CD4-positive, alpha-beta T cell treated with Interleukin-21 for 1 hour (primary cell): ENCODE data around the gene PIK3R6.

ENCODE experiments used
- DNase-seq: peaks from one replicate; pipeline ENCODE4 v3.0.0-alpha.2; 2020

Gene PIK3R6, protein sequence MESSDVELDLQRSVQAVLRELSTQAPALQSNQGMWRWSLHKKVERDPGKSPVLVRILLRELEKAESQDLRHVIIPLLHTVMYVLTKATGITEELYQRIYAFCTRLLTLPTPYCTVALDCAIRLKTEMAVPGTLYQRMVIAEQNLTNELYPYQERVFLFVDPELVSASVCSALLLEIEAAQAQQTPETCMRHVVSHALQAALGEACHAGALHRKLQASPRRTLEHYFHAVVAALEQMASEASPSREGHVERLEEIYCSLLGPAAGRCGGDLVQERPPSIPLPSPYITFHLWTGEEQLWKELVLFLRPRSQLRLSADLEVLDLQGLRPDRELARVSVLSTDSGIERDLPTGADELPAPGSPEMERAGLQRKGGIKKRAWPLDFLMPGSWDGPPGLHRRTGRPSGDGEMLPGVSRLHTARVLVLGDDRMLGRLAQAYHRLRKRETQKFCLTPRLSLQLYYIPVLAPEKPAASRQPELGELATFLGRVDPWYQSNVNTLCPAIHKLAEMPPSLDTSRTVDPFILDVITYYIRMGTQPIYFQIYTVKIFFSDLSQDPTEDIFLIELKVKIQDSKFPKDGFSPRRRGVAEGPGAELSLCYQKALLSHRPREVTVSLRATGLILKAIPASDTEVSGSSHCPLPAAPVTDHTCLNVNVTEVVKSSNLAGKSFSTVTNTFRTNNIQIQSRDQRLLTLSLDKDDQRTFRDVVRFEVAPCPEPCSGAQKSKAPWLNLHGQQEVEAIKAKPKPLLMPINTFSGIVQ

DNA sequence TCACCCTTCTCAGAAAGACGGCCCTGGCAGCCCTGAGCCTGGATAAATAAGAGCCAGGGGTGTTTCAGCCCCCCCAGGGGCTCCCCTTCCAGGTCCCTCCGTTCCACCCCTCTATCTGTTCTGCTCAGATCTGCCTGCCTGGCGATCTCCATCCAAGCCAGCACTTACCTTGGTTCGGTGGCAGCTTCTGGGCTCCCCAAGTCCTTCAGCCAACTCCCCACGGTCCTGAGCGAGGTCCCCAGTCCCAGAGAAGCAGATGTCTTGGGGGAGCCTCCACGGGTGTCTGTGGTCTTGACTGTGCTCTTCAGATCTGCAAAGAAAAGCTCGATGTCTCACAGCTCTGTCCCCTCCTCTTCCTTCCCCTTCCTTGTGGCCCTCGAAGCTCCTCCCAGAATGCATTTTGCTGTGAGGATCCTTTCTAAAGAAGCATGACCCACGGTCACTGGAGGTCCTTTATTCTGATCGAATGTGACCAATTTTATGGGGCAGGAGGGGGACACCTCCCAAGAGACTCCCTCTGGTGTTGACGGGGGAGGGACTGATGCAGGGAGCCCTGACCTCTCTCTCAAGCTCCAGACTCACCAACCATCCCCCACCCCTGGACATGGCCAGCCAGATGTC is at the start of gene PIK3R6:
Gene PIK3R6, minus strand, starts transcription at position 314 of the 621 bp plus-strand sequence. CDS start 17,880 bp downstream, outside the sequence.
- peak; percentile 24 for DNase-seq

DNA sequence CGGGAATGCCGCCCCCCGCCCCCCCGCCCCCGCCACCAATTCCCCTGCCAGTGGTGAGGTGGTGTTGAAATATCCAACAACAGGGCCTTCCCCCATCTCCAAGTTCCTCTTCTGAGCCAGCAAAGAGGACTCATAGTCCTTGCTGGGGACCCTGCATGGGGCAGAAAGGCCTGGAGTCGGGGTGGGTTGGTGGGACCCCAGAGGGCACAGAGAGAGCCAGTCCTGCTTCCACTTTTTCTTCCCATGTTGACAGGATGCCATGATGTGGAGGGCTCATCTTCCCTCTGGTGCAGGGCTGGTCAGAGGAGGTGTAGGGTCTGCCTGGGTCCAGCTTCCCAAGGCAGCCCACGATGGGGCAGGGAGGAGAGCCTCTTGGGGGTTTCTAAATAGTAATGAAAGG is 49.0 kb upstream of the PIK3R6 start:
- no peak for DNase-seq

DNA sequence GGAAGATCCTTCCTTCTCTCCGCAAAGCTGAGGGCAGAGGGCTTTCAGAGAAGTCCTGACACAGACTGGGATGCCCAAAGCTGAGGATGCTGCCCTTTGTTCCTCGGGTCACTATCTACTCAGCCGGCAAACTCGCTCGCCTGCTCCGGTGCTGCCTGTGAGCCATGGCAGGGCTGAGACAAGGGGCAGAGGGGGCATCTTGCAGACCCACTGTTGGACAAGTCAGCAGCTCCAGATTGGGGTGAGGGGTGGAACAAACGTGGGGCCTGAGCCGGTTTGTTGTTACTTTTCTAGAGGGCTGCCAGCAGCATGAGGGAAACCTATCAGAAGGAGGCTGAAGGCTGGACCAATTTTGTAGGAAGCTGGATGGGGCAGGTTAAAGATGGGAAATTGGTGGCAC is 47.1 kb upstream of the PIK3R6 start:
- DNase-seq, result no peak

DNA sequence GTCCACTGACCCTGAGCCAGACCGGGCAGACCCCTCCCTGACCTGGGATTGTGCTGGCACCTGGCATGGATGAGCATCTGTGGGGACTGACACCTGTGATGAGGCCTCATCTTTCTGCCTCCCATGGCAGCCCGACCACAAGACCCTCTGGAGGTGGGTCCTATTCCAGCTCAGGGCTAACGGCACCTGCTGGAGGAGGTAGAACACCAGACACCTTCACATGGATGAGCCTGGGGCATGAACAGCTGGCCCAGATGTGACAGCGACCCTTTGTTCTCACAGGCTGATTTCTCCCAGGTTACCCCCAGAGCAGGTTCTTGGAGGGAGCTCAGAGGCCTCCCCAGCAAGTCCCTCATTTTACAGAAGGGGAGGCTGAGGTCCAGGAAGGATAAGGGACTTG is 46.4 kb upstream of the PIK3R6 start:
- no peak for DNase-seq

DNA sequence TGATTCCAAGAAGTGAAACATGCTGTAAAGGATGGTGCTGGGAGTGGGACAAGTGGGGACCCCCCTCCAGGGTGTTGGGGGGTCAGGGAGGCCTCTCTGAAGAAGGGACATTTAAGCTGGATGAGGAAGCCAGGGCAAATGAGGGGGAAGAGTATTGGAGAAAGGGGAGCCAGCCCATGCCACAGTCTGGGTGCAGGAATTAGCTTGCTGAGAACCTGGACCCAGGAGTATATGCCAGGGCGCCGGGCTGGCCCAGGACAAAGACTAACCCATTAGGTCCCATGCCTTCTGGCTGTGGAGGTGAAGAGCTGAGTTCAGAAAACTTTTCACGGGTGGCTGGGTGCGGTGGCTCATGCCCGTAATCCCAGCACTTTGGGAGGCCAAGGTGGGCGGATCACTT is 45.6 kb upstream of the PIK3R6 start:
- no peak for DNase-seq

DNA sequence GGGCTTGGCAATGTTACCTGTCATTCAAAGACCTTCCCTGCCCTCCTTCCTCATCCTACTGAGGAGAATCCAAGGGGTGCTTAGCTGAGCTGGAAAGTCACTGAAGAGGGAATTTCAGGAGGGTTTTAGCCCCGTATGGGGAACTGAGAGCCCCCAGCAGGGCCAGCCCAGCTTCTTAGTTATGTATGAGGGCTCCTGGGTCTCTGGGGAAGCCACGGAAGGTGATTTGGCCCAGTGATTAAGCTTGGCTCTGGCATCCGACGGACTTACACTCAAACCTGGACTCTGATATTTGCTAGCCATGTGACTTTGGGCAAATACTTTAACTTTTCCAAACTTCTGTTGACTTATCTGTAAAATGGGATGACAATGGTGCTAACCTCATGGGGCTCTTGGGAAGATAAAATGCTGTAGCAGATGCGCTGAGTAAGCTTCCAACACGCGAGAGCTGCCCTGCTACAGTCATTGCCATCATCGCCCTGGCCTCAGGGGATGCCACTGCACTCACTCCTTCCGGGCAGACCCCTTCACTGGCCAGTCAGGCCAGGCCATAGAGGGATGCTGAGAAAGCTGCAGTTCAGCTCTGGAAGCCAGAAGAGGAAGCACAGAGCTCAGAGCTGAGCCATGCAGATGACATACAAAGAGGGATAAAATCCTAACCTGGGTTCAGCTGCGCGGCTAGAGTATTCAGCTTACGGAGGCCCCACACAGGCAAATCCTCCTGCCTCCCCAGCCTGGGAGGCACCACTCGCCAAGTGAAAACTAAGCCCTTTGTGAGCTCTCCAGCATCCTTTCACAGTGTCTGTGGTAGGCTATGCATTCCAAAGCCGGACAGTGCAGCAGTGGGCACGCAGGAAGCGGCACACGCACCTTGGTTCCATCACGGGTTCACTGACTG is 44.9 kb upstream of the PIK3R6 start:
- DNase-seq, result no peak

DNA sequence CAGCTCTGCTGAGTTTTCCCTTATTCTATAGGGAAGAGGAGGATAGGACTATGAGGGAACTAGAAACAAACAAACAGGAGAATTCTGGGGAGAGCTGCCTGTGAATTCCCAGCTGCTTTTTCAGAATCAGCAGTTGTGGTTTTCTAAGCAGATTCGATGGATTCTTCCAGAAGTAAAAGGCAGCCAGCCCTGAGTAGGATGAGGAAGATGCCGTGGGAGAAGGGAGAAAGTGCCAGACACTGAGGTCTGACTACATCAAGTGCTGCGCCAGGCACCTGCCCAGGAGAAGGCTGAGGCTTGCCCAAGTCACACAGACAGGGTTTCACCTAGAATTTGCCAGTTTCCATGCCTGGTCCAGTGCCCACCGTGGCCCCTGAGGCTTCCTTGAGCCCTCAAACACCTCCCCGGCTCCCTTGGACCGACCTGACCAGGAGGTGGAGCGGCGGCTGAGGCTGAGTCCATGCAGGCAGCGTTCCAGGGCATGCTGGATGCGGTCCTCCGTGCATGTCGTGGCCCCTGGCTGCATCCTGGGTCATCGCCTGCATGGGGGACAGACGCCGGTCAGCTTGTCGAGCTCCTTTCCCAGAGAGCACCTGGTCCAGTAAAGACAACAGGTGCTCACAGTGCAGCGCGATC is 43.6 kb upstream of the PIK3R6 start:
- DNase-seq, result no peak

DNA sequence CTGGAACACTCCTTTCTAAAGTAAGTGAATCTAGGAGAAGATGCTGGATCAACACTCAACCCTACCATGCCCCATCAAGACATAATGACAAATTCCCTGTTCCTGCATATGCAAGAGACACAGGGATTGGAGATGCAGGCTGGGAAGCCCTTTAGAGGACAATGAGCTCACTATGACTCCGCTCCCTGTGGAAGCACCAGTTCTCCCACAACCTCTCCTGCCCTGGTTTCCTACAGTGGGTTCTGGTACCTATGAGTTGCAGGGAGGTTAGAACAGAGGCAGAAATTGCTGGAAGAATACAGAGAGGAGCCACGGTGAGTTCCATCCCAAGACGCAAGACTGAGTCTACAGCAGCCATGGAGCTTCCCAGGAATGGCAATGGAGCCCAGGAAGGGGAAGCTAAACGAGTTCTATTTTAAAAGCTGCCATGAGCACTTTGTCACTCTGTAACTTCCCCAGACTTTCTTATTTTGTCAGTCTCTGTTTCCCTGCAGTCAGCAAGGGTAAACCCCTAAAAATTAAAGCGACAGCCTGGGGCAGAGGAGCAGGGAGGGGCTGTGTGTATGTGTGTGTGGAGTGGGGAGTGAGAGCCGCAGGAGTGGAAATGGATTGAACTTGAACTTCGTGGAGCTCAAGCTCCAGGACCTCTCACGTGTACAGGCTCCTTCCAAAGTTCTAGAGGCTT is 42.3 kb upstream of the PIK3R6 start:
- DNase-seq, result no peak

DNA sequence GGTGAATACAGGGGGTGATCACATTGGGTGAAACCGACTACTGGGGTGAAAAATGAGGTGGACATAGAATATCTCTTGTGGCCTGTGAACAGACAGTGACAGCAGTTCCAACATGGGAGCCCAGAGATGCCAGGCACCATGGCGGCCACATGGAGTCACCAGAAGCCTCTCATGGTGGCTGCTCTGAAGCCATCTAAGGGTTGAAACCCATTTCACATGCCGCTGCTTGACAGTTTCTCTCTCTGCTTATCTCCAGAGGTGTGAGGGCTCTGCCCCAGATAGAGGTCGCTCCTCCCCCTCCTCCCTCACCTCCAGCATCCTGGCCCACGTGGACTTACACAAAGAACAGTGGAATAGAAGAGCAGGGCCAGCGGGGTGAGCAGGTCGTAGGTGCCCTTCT is 37.9 kb upstream of the PIK3R6 start:
- DNase-seq, result peak; percentile 23

DNA sequence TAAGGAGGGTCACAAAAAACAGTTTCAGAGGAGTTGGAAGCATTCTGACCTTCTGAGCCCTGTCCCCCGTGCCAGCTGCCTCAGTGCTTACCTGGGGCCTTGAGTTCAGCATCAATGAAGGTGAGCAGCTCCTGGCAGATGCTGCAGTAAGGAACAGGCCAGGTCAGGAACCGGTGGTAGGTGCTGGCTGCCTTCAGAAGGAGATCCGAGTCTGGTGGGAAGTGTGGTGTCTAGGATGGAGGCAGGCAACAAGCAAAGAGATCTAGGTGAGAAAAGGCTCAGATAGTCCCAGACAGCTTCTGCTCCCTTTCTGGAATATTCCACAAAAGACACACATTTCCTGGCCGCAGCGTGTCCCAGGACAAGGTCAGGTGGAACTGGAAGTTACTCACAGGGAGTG is 37.2 kb upstream of the PIK3R6 start:
- DNase-seq, result no peak

DNA sequence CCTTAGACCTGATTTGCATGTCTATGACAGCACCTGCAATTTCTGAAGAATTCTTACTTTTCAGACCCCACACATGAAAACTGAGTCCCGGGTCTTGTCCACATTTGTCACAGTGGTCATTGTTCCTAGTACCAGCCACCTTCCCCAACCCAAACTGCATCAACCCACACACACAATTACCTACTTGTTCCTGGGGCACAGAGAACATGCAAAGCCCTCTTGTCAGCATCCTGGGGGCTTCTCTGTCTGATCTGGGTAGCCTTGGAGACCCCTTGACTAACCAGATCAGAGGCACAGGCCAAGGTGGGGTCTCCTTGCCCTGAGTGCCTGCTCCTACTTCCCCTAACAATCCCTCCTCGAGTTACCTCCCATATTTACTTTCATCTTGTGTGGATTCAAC is 36.7 kb upstream of the PIK3R6 start:
- DNase-seq, result no peak

DNA sequence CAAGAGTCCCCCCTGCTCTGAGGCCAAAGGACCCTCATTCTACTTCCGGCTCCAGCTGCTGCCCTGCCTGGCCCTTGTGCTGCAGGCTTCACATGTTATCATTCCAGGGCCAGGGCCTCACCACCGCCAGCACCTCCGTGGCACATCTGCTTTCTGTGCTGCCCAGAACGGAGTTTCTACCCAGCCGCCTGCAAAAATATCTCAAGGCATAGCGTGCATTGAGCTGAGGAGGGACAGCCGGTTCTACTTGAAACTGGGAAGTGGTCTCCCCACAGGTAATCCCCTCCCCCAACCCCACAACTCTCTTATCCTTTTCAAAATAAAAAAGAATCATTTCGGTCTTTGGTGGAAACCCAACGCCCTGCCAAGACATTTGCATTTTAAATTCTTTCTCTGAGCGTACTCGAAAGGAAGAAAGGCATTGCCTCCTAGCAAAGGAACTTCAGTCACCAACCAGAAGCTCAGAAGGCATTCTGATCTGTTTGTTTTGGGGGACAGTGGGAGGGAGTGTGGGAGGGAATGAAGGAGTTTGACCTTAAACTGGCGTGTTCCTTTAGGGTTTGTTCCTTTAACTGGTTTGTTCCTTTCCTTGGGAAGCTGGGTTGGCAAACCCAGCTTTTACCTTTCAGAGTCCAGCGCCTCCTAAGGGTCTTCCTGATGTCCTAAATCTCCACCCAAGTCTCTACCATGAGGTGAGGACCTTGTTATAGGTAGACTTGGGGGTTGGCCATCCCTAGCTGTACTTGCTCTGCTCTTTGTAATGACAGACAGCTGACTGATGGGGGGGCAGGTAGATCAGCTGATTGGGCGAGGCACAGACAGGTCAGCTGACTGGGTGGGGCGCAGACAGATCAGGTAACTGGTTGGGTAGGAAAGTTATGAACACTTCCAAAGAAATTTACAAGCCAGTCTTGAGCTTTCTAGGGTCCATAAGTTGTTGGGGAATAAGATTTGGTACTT is 33.4 kb upstream of the PIK3R6 start:
- DNase-seq, result peak; percentile 36

DNA sequence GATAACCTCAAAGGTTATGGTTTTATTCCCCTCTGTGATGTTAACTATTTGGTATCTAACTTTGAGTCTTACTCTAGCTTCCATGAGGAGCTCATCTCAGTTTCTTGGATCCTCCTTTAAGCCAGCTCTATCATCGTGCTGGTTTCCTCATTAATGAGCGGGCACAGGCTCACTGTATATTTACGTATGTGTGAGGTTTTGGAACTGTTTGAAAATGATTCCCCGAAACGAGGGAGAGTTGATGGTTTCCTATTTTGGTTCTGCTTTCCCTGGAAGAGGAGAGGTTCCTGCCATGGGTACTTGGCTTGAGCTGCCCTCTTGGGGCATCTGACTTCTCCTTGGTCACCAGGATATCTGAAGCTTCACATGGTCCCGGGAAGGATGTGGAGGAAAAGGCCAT is 32.7 kb upstream of the PIK3R6 start:
- no peak for DNase-seq

DNA sequence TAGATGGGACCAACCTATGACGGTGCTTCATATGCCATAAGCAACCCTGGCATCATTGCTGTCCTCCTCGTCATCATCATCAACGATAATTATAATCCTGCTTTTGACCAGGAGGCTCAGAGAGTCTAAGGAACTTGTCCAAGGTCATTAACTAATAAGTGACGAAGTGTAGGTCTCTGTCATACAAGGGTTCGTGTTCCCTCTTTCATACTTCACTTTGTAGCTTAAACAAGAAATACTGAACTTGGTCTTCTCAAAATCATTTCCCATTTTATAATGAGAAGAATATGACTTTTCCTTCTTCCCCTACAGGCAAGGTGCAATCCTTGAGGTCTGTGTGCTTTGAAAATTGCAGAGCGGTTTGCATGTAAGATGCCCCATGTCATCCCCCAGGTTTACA is 31.2 kb upstream of the PIK3R6 start:
- no peak for DNase-seq

DNA sequence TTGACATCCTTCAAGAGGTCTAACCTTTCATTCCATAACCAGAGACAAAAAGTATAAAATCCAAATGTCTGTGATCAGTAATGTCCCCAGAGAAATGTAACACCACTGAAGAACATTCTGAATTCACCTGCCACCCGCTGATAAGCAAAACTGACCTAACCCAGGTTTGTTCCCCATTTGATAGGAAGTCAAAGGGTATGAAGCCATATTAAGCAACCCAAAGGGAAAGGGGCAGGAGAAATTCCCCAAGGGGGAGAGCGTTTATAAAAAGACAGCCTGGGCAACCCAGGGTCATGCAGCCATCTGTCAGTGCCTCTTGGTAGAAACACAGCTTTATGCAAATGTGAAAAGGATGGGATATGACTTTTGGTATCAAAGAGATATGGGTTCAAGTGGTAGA is 30.7 kb upstream of the PIK3R6 start:
- no peak for DNase-seq

DNA sequence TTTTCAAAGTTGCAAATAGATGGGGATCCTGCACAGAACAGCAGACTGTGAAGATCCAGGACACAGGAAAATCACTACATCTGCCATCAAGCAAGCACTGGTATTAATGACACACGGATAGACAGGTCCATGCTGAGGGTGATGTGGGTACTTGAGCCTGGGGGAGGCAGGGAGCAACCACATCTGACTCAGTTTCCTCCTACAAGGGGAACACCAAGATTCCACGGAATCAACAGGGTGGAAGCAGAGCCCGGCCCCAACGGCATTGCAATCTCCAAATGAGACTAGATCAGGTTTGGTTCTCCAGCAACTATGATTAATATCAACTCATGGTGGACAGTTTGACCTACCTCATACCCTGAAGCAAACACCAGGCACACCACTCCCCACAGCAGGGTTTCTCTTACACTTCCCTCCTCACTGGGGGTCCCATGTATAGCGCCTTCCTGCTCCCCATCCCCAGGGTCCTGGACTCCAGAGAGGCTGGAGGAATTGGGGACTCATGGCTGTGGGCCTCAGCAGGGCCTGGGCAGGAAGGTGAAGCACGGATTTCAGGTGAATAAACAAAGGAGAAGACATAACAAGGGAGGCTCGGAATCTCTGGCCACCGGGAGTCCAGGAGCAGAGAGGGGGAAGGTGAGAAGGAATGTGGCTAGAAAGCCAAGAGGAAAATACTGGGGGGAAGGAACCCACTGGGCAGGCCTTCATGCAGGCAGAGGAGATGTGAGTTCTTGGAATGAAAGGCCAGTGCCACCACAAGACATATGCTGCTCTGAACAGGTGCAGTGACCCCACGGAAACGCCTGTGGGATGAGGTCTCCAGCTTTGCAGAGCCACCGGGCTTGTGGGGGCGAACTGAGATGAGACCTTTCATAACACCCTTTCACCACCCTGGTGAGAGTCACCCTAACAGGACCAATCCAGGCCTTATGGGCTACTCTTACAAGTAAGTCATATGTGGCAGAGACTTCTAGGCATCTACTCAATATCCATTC is 29.5 kb upstream of the PIK3R6 start:
- no peak for DNase-seq

DNA sequence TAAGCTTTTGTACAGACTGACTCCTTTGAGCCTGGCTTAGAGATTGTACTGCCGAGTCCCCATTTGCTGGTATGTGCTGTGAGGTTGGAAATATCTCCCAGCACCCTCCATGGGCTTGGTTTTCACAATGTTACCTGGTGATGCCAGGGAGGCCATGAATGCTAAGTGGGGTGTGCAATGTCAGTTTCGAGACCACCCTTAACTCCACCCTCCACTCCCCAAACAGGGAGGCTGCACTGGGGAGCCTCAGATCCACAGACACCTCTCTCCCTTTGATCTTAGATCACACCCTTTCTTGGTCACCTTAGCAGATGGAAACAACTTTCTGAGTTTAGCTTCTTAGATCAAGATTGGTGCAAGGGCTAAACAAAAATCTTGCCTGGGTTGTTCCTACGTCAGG is 28.6 kb upstream of the PIK3R6 start:
- DNase-seq, result no peak

DNA sequence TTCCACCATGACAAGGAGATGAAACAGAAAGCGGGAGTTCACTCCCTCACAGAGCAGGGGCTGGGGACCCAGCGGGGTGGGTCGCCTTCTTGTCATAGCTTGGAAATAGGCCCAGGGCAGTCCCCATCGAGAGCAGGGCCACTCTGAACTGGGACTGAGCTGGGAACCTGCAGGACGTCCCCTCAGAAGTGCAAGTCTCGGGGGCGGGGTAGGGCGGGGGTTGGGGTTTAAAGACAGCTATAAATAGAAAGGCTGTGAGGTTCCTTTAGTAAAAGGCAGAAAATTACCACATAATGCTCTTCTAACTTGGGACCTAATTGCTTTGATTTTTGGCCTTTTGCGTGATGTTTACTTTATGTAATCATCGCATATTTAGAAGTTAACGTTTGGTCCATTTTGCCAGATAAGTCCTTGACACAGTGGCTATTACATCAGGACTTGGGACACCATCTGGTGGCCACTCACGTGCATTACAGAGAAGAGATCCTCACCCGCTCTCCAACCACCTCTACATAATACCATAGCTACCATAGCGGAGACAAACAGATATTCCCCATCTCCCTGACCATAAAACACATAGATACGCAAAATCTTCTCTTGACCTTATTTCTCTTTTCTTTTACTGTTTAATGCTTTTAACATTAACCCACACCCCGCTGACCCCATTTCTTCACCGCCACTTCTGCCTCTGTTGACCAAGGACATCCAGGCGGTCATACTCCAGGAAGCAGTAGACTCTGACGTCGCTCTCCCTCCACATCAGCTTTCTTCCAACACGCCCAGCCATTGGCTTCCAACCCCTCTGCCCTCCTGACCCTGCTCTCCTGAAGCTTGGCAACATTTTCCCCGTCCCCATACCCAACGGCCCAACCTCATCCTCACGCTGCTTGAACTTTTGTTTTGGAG is 27.5 kb upstream of the PIK3R6 start:
- DNase-seq, result peak; percentile 66
